ENCODE data around the gene FMN1. TPM values are rescaled to one million over a fixed set of nuclear protein-coding genes. Genes with fewer than 3 reads are reported as not detected.

FMN1 gene
- total and polyA plus RNA-seq, 10 donors = 0.43 to 42.1 (median 8.6) TPM

DNA sequence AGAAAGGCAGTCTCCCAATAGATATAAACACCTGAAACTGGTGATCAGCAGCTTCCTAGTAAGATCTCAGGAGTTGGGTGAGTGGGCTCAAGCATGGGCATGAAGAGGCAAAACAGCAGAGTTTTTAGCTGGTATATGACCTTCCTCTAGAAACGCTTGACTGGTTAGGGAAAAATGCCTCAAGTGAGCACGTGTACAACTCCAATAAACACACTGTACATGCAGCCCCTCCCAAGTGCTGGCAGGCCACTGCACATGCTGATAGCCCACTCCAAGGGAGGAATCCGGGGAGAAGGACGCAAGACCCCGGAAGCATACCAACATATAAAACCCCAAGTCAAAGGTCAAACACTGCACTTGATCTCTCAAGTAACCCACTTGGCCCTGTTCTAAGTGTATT lies 143.0 kb downstream of the FMN1 start:
- Histone ChIP-seq H3K9me3 (peaks cover 0 to 17% (median 13%) of the 10 kb centered on the region in 8 donors), H3K4me1 (no peaks in the 10 kb centered on the region), H3K27me3 (replicated peaks in 1 of 7) (peaks cover 0 to 9% (median 0%) of the 10 kb centered on the region in 7 donors), H3K4me3 (no peak overlapping the region), H3K36me3 (no peaks in the 10 kb centered on the region), H3K27ac (no peak overlapping the region)
- 52 to 67% (median 65%) methylated on average over 5 of the region's 5 CpGs for WGBS, 5 donors
- TF ChIP-seq POLR2AphosphoS5 (IDR thresholded peaks at IDR 0.05) = no peak
- TF ChIP-seq POLR2A (IDR thresholded peaks at IDR 0.05) = no peak
- TF ChIP-seq, protein P1, sequence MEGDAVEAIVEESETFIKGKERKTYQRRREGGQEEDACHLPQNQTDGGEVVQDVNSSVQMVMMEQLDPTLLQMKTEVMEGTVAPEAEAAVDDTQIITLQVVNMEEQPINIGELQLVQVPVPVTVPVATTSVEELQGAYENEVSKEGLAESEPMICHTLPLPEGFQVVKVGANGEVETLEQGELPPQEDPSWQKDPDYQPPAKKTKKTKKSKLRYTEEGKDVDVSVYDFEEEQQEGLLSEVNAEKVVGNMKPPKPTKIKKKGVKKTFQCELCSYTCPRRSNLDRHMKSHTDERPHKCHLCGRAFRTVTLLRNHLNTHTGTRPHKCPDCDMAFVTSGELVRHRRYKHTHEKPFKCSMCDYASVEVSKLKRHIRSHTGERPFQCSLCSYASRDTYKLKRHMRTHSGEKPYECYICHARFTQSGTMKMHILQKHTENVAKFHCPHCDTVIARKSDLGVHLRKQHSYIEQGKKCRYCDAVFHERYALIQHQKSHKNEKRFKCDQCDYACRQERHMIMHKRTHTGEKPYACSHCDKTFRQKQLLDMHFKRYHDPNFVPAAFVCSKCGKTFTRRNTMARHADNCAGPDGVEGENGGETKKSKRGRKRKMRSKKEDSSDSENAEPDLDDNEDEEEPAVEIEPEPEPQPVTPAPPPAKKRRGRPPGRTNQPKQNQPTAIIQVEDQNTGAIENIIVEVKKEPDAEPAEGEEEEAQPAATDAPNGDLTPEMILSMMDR (IDR thresholded peaks at IDR 0.05 in 8 of 11, conservative IDR thresholded peaks at IDR 0.05 in 3 of 11) = no peak
- no peak for DNase-seq
- intact Hi-C loops (cut with DNase I; ENCODE audit: low total_unique reads) = no loop called here

DNA sequence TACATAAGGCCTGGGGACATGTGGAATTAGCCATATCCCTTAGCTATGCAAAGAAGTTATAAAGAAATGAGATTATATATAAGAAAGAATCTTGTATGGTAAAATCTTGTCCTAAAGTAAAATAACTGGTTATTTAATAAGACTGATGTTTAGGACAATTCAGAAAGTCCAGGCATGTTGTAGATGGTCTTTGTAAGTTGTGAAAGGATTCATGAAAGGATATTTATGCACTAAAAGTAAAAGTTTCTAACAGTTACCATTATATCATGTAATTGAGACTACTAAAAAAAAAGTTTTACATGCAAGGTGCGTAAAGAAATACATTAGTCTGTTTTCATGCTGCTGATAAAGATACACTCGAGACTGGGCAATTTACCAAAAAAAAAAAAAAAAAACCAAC lies 146.3 kb downstream of the FMN1 start:
- no peak for TF ChIP-seq POLR2AphosphoS5 (IDR thresholded peaks at IDR 0.05)
- TF ChIP-seq, protein P1 (IDR thresholded peaks at IDR 0.05 in 8 of 11, conservative IDR thresholded peaks at IDR 0.05 in 3 of 11) = no peak
- TF ChIP-seq POLR2A (IDR thresholded peaks at IDR 0.05) = no peak
- Histone ChIP-seq H3K9me3 (peaks cover 0 to 30% (median 24%) of the 10 kb centered on the region in 8 donors), H3K4me3 (no peak overlapping the region), H3K36me3 (no peaks in the 10 kb centered on the region), H3K4me1 (no peaks in the 10 kb centered on the region), H3K27ac (no peak overlapping the region), H3K27me3 (replicated peaks in 1 of 7) (peaks cover 0 to 15% (median 0%) of the 10 kb centered on the region in 7 donors)
- no peak for DNase-seq
- 82 to 90% (median 85%) methylated on average over 2 of the region's 2 CpGs for WGBS, 5 donors
- intact Hi-C loops (cut with DNase I; ENCODE audit: low total_unique reads) = no loop called here

DNA sequence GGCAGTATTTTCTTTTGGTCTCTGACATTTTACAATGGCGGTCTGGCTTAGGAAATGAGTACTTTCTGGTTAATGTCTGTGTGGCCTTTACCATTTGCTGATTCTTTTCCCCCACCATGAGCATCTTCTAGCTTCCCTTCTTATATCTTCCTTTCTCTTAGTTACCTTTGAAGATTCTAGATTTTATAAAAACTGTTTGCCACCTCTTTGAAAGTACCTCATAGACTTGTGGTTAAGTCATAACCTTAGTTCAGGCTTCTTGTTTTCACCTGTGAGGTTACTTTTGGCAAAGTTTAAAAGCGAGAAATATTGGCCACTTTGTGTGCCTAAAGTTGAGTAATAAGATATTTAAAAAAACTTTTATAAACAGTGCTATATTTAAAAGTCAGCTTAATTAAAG lies 147.4 kb downstream of the FMN1 start:
- Histone ChIP-seq H3K4me1 (no peaks in the 10 kb centered on the region), H3K36me3 (no peaks in the 10 kb centered on the region), H3K27ac (no peak overlapping the region), H3K4me3 (no peak overlapping the region), H3K27me3 (replicated peaks in 1 of 7) (peaks cover 0 to 10% (median 0%) of the 10 kb centered on the region in 7 donors), H3K9me3 (peaks cover 0 to 35% (median 27%) of the 10 kb centered on the region in 8 donors)
- WGBS, 5 donors = 38 to 89% (median 84%) methylated on average over 2 of the region's 2 CpGs
- no peak for DNase-seq
- TF ChIP-seq POLR2AphosphoS5 (IDR thresholded peaks at IDR 0.05) (no peak), POLR2A (IDR thresholded peaks at IDR 0.05) (no peak)
- TF ChIP-seq, protein P1 (IDR thresholded peaks at IDR 0.05 in 8 of 11, conservative IDR thresholded peaks at IDR 0.05 in 3 of 11) = no peak
- intact Hi-C loops (cut with DNase I; ENCODE audit: low total_unique reads) = no loop called here

DNA sequence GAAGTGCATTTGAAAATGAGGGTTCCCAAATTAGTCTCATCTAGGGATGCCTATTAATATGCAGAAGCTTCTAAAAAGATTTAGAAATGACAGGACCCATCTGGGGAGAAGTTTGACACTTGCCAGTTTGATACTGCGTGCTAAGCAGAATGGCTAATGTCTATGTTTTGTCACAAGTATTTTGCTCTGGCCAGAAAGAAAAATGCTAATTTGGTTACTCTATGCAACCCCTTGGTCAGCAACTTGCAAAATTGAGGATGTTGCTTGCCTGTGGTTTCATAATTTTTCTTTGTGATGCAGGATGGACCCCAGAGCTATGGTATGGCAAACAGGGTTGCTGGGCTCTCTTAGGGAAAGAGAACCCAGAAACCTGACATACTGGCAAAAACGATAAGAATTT lies 148.2 kb downstream of the FMN1 start:
- Histone ChIP-seq H3K27ac (no peak overlapping the region), H3K9me3 (peaks cover 0 to 35% (median 27%) of the 10 kb centered on the region in 8 donors), H3K4me3 (no peak overlapping the region), H3K27me3 (replicated peaks in 1 of 7) (peaks cover 0 to 10% (median 0%) of the 10 kb centered on the region in 7 donors), H3K36me3 (no peaks in the 10 kb centered on the region), H3K4me1 (no peaks in the 10 kb centered on the region)
- intact Hi-C loops (cut with DNase I; ENCODE audit: low total_unique reads) = no loop called here
- WGBS, 5 donors = 77 to 93% (median 80%) methylated on average over 2 of the region's 2 CpGs
- DNase-seq = no peak
- TF ChIP-seq, protein P1 (IDR thresholded peaks at IDR 0.05 in 8 of 11, conservative IDR thresholded peaks at IDR 0.05 in 3 of 11) = no peak
- no peak for TF ChIP-seq POLR2A (IDR thresholded peaks at IDR 0.05)
- no peak for TF ChIP-seq POLR2AphosphoS5 (IDR thresholded peaks at IDR 0.05)
